ENCODE data around the gene NRGN. TPM values are rescaled to one million over a fixed set of nuclear protein-coding genes. Genes with fewer than 3 reads are reported as not detected.

Gene NRGN
- total RNA-seq: 3.7 TPM

DNA sequence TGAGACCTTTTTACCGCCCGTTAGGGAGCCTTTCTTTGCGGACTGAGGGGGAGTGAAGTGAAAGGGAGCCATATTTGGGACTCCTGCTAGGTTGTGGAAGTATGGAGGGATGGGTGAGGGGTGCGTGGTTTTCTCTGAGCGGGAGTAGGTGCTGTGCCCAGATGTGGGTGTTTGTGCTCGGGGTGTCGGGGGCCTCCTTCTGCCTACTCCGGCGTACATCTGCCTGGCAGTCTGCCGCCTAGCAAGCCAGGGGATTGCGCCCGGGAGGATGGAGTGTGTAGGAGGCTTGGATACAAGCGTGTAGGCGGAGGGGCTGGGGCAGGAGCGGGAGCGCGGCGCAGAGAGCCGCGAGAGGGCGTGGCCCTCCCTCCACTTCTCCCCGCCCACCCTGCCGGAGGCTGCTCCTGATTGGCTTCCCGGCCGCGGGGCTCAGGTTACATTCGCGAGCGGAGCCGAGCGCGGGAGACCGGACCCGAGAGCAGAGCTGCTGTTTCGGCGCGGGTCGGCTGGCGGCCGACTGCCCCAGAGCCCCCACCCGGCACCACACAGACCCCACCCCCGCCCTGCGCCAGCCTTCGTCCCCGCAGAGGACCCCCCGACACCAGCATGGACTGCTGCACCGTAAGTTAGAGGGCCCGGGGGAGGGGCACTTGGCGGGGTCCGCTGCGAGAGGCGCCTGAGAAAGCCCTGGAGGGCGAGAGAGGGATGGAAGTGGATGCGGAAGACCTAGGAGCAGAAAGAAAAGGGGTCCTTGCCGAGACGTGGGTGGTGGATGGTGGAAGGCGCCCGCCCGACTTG lies at the start of gene NRGN:
Gene NRGN (plus strand): TSS at position 464 of the 798 bp plus-strand sequence. CDS start 143 bp downstream, at position 607.

DNA sequence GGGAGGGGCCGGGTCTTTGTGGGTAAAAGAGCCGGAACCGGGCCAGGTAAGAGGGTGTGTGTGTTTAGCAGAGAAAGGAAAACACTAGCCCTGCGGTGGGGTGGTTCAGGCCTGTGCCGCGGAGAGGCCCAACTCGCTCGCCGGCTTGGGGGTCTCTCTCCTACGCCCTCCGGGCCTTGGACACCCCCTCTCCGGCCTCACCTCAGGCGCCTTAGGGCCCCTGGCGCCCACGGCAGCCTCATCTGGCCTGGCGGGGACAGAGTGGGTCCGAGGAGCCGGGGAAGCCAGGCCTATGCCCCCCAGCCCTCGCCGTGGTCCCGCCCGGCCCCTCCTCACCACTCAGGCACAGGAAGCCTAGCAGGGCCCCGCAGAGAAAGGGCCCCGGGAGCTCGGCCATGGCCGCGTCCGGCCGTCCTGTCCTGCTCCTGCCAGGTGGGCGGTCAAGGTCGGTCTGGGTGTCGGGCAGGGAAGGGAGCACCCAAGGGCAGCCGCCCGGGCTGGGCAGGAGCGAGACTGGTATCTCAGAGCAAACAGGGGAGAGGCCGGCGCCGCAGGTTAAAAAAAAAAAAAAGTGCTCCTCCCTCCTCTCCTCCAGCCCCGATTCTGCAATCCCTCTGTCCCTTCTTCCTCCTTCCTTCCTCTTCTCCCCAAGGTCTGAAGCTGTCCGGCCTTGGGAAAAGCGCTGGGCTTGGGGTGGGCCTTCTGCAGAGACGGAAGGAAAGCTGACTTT lies 12.2 kb downstream of the NRGN start, which contains the start of gene VSIG2:
Gene VSIG2 (minus strand): TSS at position 515 of the 730 bp plus-strand sequence. CDS start 118 bp downstream, at position 397.

DNA sequence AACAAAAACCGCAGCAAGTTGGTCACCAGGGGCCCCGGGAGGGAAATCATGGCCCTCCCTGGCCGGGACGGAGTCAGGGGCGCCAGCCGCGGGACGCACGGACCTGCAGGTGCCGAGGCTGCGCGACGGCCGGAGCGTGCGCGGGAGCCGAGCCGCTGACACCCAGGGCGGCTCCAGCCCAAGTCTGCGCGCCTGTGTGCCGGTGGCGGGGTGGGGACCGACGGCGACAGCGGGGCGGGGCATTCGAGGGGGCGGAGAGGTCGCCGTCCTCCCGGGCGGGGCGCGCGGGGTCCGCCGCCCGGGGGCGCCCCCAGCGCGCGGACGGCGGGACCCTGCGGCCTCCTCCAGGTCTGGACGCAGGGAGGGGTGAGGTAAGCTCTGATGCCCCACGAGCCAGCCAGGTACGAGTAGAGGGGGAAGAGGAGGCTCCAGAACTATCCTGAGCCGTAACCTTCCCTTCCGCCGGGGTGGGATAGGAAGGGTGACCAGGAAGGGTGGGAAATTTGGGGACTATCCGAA lies 22.4 kb downstream of the NRGN start, which contains the start of gene ESAM:
Gene ESAM (minus strand): TSS at position 186 of the 519 bp plus-strand sequence. CDS start 136 bp downstream, at position 50.

Other genes starting within 250 kb of the NRGN start
- not detected for gene OR8B12, start 196.3 kb upstream of the NRGN start, total RNA-seq
- gene OR8A1, start 169.9 kb upstream of the NRGN start, total RNA-seq: 0.23 TPM
- not detected for gene PANX3, start 128.5 kb upstream of the NRGN start, total RNA-seq
- 51.0 TPM for gene TBRG1, start 117.1 kb upstream of the NRGN start, total RNA-seq
- 22.6 TPM for gene SIAE, start 66.2 kb upstream of the NRGN start, total RNA-seq
- 16.4 TPM for gene SPA17, start 66.0 kb upstream of the NRGN start, total RNA-seq
- not detected for gene VSIG2, start 12.3 kb downstream of the NRGN start, total RNA-seq
- 8.3 TPM for gene ESAM, start 22.3 kb downstream of the NRGN start, total RNA-seq
- 21.5 TPM for gene MSANTD2, start 60.5 kb downstream of the NRGN start, total RNA-seq
- gene ROBO3, start 125.5 kb downstream of the NRGN start, total RNA-seq: 15.5 TPM
- 8.1 TPM for gene ROBO4, start 157.9 kb downstream of the NRGN start, total RNA-seq
- gene HEPN1, start 179.3 kb downstream of the NRGN start, total RNA-seq: not detected
- gene HEPACAM, start 196.1 kb downstream of the NRGN start, total RNA-seq: 59.3 TPM
- 3.9 TPM for gene CCDC15, start 214.3 kb downstream of the NRGN start, total RNA-seq

Measured in diencephalon (tissue), 1 donor.